HepG2 (cell line): ENCODE data around the gene MBIP. TPM values are rescaled to one million over a fixed set of nuclear protein-coding genes. Genes with fewer than 3 reads are reported as not detected.

Source experiments
- CHCHD3 ChIP-seq: sonication (generic); formaldehyde crosslinking; IDR thresholded peaks from 2 replicates; pipeline ENCODE4 v1.8.0; 2022; ENCODE audit warnings: mild to moderate bottlenecking, missing genetic modification reagents, moderate library complexity
- ETS1 ChIP-seq: sonication (generic); formaldehyde crosslinking; IDR thresholded peaks from 2 replicates; pipeline ENCODE4 v1.4.0; 2020; ENCODE audit warnings: missing genetic modification reagents
- FOXP1 ChIP-seq, 2 experiments: fragments of 450-650 bp in 1 of 2; IDR thresholded peaks; 2 replicates each; pipeline ENCODE4 v1.6.1; 2017 to 2018; ENCODE audit warnings: antibody characterized with exemption in 1 of 2
- HNRNPUL1 ChIP-seq: fragments of 200-400 bp; formaldehyde crosslinking; IDR thresholded peaks from 2 replicates; pipeline ENCODE4 v1.6.1; 2017; ENCODE audit warnings: low read depth, mild to moderate bottlenecking, low read length, moderate library complexity
- KDM1A ChIP-seq: IDR thresholded peaks from 2 replicates; pipeline ENCODE4 v1.6.1; 2016; ENCODE audit warnings: missing compliant biosample characterization
- KLF15 ChIP-seq: sonication (generic); formaldehyde crosslinking; IDR thresholded peaks from 2 replicates; pipeline ENCODE4 v1.8.1; 2023; ENCODE audit warnings: borderline replicate concordance, mild to moderate bottlenecking, inconsistent platforms, missing genetic modification reagents, mixed read lengths
- MAF1 ChIP-seq: sonication (generic); formaldehyde crosslinking; IDR thresholded peaks from 2 replicates; pipeline ENCODE4 v1.5.0; 2020; ENCODE audit warnings: missing genetic modification reagents, borderline replicate concordance
- MED13 ChIP-seq: sonication (generic); formaldehyde crosslinking; IDR thresholded peaks from 2 replicates; pipeline ENCODE4 v1.5.0; 2020; ENCODE audit warnings: missing genetic modification reagents
- MIER3 ChIP-seq: IDR thresholded peaks from 2 replicates; pipeline ENCODE4 v1.6.1; 2016; ENCODE audit warnings: missing compliant biosample characterization, borderline replicate concordance
- MIXL1 ChIP-seq: IDR thresholded peaks from 2 replicates; pipeline ENCODE4 v1.6.1; 2016
- MYNN ChIP-seq: sonication (generic); formaldehyde crosslinking; IDR thresholded peaks from 2 replicates; pipeline ENCODE4 v1.4.0; 2020; ENCODE audit warnings: mild to moderate bottlenecking, low read depth, missing genetic modification reagents
- NCOA2 ChIP-seq: sonication (generic); formaldehyde crosslinking; IDR thresholded peaks from 2 replicates; pipeline ENCODE4 v1.8.0; 2022; ENCODE audit warnings: inconsistent platforms
- NCOA5 ChIP-seq: sonication (generic); formaldehyde crosslinking; IDR thresholded peaks from 2 replicates; pipeline ENCODE4 v1.4.0; 2020; ENCODE audit warnings: missing genetic modification reagents
- TOE1 ChIP-seq: sonication (generic); formaldehyde crosslinking; IDR thresholded peaks from 2 replicates; pipeline ENCODE4 v1.4.0; 2020; ENCODE audit warnings: mild to moderate bottlenecking, missing genetic modification reagents
- ZC3H13 ChIP-seq: sonication (generic); formaldehyde crosslinking; IDR thresholded peaks from 2 replicates; pipeline ENCODE4 v1.8.1; 2023; ENCODE audit warnings: mild to moderate bottlenecking, missing genetic modification reagents, moderate library complexity
- ZNF12 ChIP-seq: sonication (generic); formaldehyde crosslinking; IDR thresholded peaks from 2 replicates; pipeline ENCODE4 v1.5.0; 2020; ENCODE audit warnings: missing genetic modification reagents
- ZNF407 ChIP-seq: sonication (generic); formaldehyde crosslinking; IDR thresholded peaks from one replicate; pipeline ENCODE4 v1.5.1; 2020; ENCODE audit warnings: mild to moderate bottlenecking, missing genetic modification reagents; ENCODE audit errors: not compliant biosample characterization
- ZNF510 ChIP-seq: sonication (generic); formaldehyde crosslinking; IDR thresholded peaks from 2 replicates; pipeline ENCODE4 v1.4.0; 2020; ENCODE audit warnings: low read depth, mild to moderate bottlenecking, missing genetic modification reagents
- ZNF615 ChIP-seq: sonication (generic); formaldehyde crosslinking; IDR thresholded peaks from 2 replicates; pipeline ENCODE4 v1.5.0; 2020; ENCODE audit warnings: mild to moderate bottlenecking, missing genetic modification reagents, borderline replicate concordance
- ZNF781 ChIP-seq: sonication (generic); formaldehyde crosslinking; IDR thresholded peaks from 2 replicates; pipeline ENCODE4 v1.5.1; 2020; ENCODE audit warnings: borderline replicate concordance, mild to moderate bottlenecking, missing genetic modification reagents; ENCODE audit errors: not compliant biosample characterization
- ZNF788 ChIP-seq: sonication (generic); formaldehyde crosslinking; IDR thresholded peaks from 2 replicates; pipeline ENCODE4 v1.5.0; 2020; ENCODE audit warnings: mild to moderate bottlenecking, missing genetic modification reagents, borderline replicate concordance
- ZSCAN29 ChIP-seq: sonication (generic); formaldehyde crosslinking; conservative IDR thresholded peaks from 2 replicates; pipeline ENCODE4 v1.4.0; 2020; ENCODE audit warnings: mild to moderate bottlenecking, missing genetic modification reagents
- polyA plus RNA-seq, 8 experiments: library from polyadenylated mRNA; depleted of rRNA in 3 of 8; stranded (reverse) in 7 of 8; unstranded in 1 of 8; fragments of >200 nt; fragmentation: Illumina TruSeq in 4 of 8; extraction: Trizol in 4 of 8; gene quantifications; 2 replicates each; pipeline versions ENCODE4 v1.2.1 to v1.2.3, GENCODE V29; 2011 to 2016; ENCODE audit warnings: low read depth in 4 of 8, missing spikeins in 1 of 8, mixed read lengths in 1 of 8; ENCODE audit not compliant: insufficient read depth in 1 of 8
- total RNA-seq, 5 experiments: library from RNA; depleted of rRNA; stranded (reverse); fragments of >200 nt; fragmentation: Illumina TruSeq; extraction: Trizol; gene quantifications; 2 replicates each; pipeline ENCODE4 v1.2.3, GENCODE V29; 2016; ENCODE audit warnings: low read depth in 1 of 5

MBIP gene
- total and polyA plus RNA-seq, 2 of the 13 experiments (the other 11 are each of a cell fraction or from before 2014, with no cell fraction given): 48.1 to 48.6 TPM

- TF ChIP-seq ZNF788 (CRISPR knock-in tag) (peak; percentile 96; the same call in 1 of the 2 replicates), ZC3H13 (CRISPR knock-in tag) (no peak), NCOA5 (CRISPR knock-in tag) (no peak), MAF1 (CRISPR knock-in tag) (no peak), ZSCAN29 (peak; percentile 76), MED13 (CRISPR knock-in tag) (no peak), ZNF615 (CRISPR knock-in tag) (no peak), NCOA2 (peak; percentile 62), ETS1 (CRISPR knock-in tag) (no peak), CHCHD3 (CRISPR knock-in tag) (peak; percentile 96), ZNF12 (CRISPR knock-in tag) (peak; percentile 55), KLF15 (CRISPR knock-in tag) (peak; percentile 81; the same call in 1 of the 2 replicates), ZNF510 (CRISPR knock-in tag) (peak; percentile 39; the same call in 1 of the 2 replicates), ZNF407 (no peak), KDM1A (CRISPR knock-in tag) (0 out of 2 replicates have a peak, but pooled peaks have one; percentile 13), TOE1 (CRISPR knock-in tag) (no peak; the same call in 1 of the 2 replicates), HNRNPUL1 (no peak), MYNN (CRISPR knock-in tag) (peak; percentile 16; the same call in 1 of the 2 replicates), MIXL1 (CRISPR knock-in tag) (peak; percentile 88), MIER3 (CRISPR knock-in tag) (peak; percentile 80), FOXP1 (IDR thresholded peaks at IDR 0.05) (no peak), FOXP1 (CRISPR knock-in tag; IDR thresholded peaks at IDR 0.05) (peak; percentile 43; the same call in 1 of the 2 replicates), ZNF781 (CRISPR knock-in tag) (peak; percentile 96)
Measured at GRCh38 chr14:36320200-36320896, at the start of gene MBIP (continued).
